Measurements from ENCODE around the gene CYB5B.

CYB5B gene

GRCh38 chr16:69448470-69449193 lies 24.2 kb downstream of the CYB5B start:
- DNase-seq, result no peak

DNA sequence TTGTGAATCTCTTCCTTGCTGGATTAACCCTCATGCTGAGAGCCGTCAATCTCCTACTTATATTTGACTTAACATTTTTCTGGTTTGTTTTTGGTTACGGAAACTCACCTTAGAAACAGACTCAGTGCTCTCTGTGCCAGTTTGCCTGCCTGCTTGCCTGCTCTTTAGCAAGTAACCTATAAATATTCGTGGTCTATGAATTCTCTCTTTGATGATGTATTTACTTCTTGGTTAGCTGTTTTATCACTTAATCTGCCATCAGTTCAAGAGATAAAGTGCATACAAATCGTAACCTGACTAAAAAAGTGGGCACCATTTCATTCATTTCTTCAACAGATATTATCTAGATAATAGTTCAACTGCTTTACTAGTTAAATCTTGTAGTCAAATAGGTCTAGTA lies 26.7 kb downstream of the CYB5B start:
- no peak for DNase-seq

- DNase-seq, result no peak
These were observed 29.5 kb downstream of the CYB5B start for GRCh38 chr16:69453936-69454335.

DNA sequence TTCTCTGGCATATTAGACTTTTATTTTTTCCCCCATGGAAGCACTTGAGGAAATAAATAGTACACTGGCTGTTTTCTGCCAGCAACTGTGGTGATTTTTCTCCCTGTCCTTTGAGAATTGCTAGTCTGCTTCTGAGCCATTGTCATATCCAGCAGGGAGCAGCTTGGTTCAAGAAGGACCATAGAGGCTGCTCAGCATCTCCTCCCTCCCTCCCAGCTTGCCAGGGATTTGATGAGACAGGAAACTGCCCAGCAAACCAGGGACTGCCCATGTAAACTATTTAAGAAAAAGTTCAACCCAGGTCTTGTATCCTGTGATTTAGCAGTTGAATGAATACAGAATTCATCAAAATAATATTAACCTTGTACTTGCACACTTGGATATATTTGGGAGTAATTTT lies 39.5 kb downstream of the CYB5B start:
- DNase-seq, result no peak

- DNase-seq, result peak; percentile 17
These were observed 40.8 kb downstream of the CYB5B start for GRCh38 chr16:69465083-69465721.

- no peak for DNase-seq
These were observed 41.5 kb downstream of the CYB5B start for GRCh38 chr16:69465881-69466280.

DNA sequence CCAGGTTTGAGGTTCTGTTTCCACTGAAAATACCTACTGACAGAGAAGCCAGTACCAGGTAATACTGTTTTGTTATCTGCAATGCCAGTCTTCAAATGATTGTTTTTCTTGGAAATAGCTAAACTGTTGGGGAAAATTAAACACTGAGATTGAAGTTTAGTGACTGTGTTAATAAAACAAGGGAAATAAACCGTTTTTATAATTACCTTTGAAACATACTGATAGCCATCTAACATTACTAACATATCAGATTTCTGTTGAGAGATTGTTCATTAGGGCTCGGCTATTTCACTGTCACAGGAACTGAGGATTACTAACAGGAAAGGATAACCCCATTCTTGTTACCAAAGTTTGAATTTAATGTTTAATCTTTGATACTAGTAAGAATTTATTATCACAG lies 42.1 kb downstream of the CYB5B start:
- no peak for DNase-seq

GRCh38 chr16:69467080-69467479 lies 42.7 kb downstream of the CYB5B start:
- DNase-seq, result no peak

DNA sequence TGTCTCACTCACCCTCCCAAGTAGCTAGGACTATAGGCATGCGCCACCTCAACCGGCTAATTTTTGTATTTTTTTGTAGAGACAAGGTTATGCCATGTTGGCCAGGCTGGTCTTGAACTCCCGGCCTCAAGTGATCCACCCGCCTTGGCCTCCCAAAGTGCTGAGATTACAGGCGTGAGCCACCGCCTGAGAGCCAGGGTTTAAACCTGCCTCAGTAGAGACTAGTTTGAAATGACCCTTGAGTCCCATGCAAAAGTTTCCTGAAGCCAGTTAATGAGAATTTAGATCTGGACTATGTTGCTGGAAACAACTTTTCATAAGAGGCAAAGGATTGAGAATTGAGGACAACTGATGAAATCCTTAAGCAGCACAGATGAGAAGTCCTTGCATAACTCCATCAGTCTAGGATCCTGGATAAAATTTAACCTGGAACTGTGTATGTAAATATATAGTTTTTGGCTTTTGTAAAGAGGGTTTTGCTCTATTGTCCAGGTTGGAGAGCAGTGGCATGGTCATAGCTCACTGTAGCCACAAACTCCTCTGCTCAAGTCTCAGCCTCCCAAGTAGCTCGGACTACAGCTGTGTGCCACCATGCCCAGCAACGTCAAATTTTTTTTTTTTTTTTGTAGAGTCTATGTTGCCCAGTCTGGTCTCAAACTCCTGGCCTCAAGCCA lies 43.2 kb downstream of the CYB5B start:
- DNase-seq, result no peak

GRCh38 chr16:69469807-69470561 lies 45.6 kb downstream of the CYB5B start:
- DNase-seq, result no peak

DNA sequence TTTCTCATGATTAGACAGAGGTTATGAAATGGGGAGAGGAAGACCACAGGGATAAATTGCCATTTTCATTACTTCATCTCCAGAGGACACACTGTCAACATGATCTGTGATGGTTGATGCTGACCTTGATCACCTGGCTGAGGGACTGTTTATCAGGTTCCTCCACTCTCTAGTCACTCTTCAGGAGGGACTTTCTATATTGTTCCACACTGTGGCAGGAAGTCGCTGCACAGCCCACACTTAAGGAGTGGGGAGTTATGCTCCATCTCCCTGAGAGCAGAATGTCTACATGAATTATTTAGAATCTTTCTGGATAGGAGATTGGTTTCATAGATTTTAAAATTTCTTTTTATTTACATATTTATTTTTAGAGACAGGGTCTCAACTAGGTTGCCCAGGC lies 46.7 kb downstream of the CYB5B start:
- DNase-seq, result no peak

DNA sequence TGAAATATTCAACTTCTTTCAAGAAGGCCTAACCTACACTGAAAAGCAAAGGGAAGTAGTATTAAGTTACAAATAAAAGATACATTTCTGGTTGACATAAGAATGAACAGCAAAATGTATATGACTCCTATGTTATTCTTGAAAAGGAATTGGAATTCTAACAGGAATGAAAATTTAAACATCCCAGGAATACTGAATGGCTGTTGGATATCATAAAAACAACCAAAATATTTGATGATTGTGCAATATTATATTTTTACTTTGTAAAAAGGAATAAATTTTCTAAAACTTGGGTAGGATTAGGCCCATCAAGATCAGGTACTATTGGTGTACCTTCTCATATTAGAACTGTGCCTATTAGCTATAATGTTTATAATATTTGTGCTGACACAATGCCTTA lies 50.0 kb downstream of the CYB5B start:
- no peak for DNase-seq

GRCh38 chr16:69476920-69477443 lies 52.6 kb downstream of the CYB5B start:
- DNase-seq, result no peak

DNA sequence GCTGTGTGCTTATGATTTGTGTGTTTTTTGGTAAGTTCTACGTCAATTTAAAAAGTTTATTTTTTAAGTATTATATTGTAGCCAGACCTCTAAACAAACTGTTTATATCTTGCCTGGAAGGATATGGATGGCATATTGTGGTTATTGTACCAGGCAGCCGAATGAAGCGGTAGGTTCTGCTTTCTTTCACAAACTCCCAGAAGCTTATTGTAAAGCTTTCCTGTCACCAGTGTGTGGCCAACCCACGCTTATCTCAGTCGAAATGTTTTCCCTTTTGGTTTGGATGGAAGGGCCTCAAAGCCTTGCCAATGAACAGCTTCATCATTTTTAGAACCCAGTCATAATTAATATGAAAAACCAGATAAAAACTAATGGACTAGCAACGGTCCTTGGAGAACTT lies 53.1 kb downstream of the CYB5B start:
- no peak for DNase-seq

GRCh38 chr16:69478685-69479084 lies 54.3 kb downstream of the CYB5B start:
- no peak for DNase-seq

DNA sequence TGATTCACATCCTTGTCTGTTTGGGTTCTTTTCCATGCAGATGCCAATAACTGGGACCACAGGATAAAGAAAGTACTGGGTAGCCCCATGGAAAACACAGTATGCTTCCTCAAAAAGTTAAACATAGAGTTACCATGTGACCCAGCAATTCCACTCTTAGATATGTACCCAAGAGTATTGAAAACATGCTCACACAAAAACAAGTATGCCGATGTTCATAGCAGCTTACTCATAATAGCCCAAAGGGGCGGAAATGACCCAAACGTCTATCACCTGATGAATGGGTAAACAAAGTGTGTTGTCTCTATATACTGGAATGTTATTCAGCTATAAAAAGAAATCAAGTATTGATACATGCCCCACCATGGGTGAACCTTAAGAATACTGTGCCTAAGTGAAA lies 55.4 kb downstream of the CYB5B start:
- DNase-seq, result no peak

- no peak for DNase-seq
These were observed 57.5 kb downstream of the CYB5B start for GRCh38 chr16:69481901-69482341.

GRCh38 chr16:69482410-69482991 lies 58.1 kb downstream of the CYB5B start:
- no peak for DNase-seq

DNA sequence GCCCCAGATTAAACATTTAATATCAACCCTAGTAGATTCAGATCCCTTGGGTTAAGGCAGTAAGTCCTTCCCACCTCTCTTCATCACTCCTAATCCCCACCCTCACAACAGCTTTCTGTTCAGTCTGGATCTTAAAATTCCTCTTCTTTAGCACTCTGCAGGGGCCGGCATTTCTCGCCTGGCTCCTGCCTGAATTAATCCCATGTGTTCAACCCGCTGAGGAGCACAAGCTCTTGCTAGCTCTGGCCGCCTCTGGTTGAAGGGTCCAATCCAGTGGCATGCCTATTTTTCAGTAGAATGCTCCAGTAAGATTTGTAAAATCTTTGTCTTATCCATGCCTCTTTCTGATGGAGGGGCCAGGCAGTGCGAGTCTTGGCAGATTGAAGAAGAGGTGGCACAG lies 59.2 kb downstream of the CYB5B start:
- no peak for DNase-seq

GRCh38 chr16:69485361-69485760 lies 60.9 kb downstream of the CYB5B start:
- DNase-seq, result no peak

DNA sequence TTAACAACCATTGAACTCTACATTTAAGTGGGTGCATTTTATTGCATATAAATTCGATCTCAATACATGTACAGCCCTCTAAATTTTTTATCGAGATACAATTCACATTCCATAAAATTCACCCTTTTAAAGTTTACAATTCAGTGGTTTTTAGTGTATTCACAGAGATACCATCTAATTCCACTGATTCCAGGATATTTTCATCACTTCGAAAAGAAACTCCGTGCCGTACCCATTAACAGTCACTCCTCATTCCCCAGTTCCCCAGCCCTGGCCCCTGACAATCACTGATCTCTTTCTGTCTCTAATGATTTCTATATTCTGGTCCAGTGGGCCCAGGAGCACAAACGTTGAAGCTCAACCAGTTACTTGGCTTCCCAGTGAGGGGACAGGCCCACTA lies 61.4 kb downstream of the CYB5B start:
- DNase-seq, result no peak

DNA sequence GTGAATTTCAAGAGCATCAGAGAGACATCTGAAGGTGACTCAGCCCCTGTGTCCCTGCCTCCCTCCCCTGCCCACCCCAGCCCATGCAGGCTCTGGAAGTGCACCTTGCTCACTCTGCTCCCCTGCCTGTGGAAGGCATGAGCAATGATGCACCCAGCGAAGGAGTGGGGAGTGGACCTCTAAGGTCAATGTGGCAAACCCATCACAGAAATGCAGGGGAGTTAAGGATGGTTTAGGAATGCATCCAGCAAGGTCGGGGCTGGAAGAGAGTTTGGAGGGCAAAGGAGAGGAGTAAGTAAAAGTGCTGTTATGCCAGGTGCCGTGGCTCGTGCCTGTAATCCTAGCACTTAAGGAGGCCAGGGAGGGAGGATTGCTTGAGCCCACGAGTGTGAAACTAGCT lies 61.9 kb downstream of the CYB5B start:
- DNase-seq, result no peak

DNA sequence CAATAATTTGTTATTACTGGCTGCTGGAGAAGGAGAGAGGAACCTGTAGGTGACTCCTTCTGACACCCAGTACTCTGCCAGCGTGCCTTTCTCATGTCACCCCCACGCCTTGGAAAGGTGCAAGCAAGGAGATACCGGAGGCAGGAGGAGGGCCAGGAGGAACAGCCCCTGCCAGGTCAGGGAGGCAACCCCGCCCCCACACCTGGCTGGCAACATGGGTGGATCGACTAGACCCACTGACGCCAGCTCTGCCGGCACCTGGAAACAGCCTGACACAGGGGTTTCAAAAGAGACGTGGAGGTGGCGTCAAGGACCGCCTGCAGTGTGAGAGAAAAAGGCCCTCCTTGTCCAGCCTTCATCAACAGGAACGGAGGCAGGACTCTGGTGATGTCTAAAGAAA lies 62.3 kb downstream of the CYB5B start:
- DNase-seq, result no peak
